NCI-H2107 treated with DMSO at 0.1 percent for 48 hours (cell line): ENCODE data around the gene PTPRF.
"Not testable (repeated sequence)": the region's sequence is repeated elsewhere in the genome, so short reads cannot be mapped to it uniquely, and the experiment has no call there.

Experiments used
- DNase-seq: peaks from one replicate; lab custom pipeline; 2025; ENCODE audit not compliant: unreplicated experiment; lab: John Stamatoyannopoulos, UW

PTPRF gene

DNA sequence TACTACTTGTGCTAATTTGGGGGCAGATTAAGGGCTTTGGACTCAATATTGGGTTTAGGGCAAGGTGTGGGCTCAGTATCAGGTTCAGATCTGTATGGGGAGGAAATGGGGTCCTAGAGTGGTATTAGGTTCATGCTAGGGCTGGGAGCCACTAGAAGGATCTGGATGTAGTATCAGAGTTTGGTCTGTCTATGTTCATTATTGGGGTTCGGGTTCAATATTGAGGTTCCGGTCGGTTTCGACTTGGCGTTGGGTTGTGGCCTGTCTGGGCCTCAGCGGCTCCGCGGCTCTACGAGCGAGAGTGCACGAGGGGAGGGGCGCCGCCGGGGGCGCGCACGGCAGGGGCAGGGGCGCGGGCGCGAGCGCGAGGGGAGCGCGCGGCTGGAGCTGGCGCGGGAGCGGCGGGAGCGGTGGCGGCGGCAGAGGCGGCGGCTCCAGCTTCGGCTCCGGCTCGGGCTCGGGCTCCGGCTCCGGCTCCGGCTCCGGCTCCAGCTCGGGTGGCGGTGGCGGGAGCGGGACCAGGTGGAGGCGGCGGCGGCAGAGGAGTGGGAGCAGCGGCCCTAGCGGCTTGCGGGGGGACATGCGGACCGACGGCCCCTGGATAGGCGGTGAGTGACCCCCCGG is at the start of gene PTPRF:
PTPRF (plus strand) TSS at position 401 of the 624 bp plus-strand sequence. CDS start 14,193 bp downstream, outside the sequence.
- no peak for DNase-seq

DNA sequence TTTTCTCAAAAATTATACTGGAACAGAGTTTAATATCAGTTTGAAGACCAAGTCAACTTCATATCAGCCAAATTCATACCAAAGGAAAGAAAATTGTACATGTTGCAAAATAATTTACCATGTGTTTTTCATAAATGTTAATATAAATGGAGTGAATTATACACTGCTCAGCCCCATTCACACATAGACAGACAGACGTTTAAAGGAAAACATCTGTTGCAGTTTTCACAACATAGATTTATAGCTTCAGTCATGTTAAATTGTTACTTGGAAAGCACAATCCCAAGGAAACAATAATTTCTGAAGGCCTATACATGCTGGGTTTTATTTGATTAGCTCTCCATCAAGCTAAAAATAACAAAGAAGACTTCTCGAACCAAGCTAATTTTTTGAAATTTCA is 49.2 kb upstream of the PTPRF start:
- no peak for DNase-seq

DNA sequence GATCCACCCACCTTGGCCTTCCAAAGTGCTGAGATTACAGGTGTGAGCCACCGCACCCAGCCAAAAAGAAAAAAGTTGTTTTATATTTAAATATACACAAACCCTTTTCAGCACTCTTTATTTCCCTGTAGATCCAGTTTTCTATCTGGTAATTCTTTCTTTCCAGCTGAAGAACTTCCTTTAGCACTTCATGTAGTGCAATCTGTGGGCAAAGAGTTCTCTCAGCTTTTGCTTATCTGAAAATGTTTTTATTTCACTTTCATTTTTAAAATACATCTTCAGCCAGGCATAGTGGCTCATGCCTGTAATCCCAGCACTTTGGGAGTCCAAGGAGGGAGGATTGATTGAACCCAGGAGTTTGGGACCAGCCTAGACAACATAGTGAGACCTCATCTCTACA is 48.5 kb upstream of the PTPRF start:
- no peak for DNase-seq

- no peak for DNase-seq
These were observed 46.3 kb upstream of the PTPRF start for GRCh38 chr1:43484367-43484766.

GRCh38 chr1:43488165-43488564 is 42.5 kb upstream of the PTPRF start:
- no peak for DNase-seq

DNA sequence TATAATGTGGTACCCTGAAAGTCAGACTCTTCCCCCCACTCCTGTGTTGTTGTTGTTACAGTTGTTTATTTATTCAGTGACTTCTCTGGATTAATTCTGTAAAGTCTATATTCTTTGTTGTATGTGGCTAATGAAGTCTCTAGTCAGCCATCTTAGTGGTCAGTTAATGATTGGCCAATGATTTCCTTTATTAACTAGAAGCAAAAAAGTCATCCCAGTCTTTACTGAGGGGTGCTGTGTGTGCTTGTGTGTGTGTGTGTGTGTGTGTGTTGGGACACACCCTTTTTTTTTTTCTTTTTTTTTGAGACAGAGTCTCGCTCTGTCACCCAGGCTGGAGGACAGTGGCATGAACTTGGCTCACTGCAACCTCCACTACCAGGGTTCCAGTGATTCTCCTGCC is 39.6 kb upstream of the PTPRF start:
- DNase-seq: no peak

GRCh38 chr1:43492826-43493225 is 37.9 kb upstream of the PTPRF start:
- no peak for DNase-seq

GRCh38 chr1:43493661-43494450 is 36.8 kb upstream of the PTPRF start:
- DNase-seq: no peak

DNA sequence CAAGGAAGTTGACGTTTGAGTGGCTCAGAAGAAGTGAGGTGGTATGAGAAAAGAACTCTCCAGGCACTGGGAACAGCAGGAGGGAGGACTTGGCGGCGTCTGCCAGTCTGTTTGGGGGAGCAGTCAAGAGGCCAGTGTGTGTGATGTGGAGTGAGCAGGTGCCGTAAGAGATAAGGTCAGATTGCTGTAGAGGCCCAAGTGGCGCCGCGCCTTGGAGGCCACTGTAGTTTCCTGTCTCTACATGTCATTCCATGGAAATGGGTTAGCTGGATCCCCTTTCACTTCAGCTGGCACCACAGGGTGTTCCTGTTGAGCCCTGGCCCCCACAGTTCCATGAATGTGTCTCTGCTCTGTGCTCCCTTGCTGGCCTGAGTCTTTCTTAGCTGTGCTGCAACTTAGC is 35.5 kb upstream of the PTPRF start:
- DNase-seq: no peak

- DNase-seq: no peak
These were observed 30.8 kb upstream of the PTPRF start for GRCh38 chr1:43499898-43500297.

GRCh38 chr1:43501806-43502205 is 28.9 kb upstream of the PTPRF start:
- not testable (repeated sequence) for DNase-seq

DNA sequence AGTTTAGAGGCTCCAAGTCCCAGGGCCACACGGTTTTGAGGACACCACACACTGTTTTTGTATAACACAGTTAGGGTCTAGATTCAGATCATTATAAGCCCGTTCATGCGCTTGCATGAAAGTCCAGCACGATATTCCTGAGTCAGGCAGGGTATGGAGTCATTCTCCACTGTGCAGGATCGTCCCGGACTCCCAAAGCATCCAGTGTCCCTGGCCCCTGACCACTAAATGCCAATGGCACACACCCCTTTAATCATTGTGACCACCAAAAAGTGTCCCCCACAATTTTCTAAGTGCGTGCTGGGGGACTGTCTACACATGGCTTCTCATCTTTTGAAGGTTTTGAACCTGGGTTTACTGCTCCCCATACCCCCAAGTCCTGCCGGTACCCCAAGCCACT is 27.1 kb upstream of the PTPRF start:
- no peak for DNase-seq

- DNase-seq: no peak
These were observed 25.5 kb upstream of the PTPRF start for GRCh38 chr1:43505077-43505780.

DNA sequence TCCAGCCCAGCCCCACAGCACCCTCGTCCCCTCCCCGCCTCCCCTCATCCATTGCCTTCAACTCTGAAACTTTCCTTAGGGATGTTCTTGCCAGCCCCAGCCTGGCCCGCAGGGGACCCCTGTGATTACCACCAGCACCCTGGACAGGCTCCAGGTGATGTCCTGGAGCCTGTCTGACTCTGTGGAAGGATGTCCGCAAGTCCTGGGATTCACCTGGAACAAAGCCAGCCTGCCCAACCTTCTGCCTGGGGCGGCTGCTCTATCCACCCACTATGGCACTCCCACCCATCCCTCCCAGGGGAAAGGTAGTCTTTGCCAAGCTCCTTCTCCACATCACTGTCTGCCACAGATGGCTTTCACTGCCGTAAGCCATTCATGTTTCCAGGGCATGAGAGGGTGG is 24.4 kb upstream of the PTPRF start:
- DNase-seq: no peak

DNA sequence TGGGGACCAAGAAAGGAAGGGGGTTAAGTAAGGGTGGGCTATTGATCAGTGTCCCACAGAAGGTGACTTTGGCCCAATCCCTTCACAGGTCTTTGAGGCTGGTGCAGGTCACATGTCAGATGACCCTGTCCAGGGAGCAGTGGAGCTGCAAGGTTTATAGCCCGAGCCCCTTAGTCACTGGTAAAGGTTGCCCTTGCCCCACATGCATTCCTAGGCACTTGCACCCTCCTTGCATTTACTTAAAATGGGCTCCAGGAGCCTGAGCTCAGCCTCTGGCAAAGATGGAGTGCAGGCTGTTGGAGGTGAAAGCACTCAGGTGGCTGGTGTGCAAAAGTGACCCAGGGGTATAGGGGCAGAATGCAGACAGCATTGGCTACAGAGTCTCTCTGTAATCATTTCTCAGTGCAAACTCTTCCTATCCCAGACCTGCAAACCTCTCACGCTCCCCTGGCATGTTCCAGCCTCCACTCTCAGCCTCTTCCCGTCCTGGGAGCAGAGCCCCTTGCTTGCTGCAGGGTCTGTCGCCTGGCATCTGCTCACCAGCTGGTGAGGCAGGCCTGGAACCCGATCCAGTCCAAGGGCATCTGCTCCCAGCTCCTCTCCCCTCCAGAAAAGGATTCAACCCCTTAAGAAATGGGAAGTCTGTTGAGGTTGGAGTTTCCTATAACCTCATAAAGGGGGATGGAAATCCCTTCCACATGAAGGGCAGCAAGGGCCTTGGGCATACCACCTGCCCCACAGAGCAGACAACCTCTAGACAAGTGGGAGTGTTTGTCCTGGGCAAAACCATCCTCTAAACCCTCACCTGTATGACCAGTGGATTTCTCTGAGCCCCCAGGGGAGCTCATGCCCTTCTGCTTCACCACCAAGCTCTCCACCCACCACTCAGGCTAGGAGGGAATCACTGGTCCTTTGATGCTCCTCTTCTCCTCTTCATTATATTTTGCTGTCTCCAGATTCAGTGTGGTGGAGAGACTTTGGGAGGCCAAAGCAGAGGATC is 23.1 kb upstream of the PTPRF start:
- DNase-seq: no peak

DNA sequence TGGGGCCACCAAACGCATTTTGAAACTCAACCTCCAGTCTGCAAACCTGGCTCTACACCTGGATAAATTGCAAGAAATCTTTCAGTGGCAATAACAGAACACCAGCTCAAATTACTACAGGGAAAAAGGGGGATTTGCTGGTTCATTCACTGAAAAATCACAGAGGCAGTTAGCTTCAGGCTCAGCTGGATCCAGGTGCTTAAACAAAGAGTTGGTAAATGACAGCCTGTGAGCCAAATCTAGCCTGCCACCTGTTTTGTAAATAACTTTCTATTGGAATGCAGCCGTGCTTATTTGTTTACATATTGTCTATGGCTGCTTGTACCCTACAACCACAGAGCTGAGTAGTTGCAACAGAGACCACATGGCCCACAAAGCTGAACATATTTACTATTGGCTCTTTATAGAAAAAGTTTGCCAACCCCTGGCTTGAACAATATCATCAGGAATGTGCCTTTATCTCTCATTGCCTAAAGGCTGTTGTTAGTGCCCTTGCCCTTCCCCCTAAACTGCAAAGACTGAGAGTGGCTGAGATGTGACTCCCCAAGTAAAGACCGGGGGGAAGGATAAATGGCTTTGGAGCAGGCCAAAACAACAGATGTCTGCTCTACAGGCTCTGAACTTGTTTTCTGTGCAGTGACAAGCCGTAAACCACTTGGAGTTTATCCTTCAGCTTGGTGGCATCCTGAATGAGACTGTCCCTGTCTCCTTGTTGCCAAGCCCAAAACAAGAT is 21.5 kb upstream of the PTPRF start:
- no peak for DNase-seq

- DNase-seq: no peak
These were observed 20.8 kb upstream of the PTPRF start for GRCh38 chr1:43509740-43510375.

DNA sequence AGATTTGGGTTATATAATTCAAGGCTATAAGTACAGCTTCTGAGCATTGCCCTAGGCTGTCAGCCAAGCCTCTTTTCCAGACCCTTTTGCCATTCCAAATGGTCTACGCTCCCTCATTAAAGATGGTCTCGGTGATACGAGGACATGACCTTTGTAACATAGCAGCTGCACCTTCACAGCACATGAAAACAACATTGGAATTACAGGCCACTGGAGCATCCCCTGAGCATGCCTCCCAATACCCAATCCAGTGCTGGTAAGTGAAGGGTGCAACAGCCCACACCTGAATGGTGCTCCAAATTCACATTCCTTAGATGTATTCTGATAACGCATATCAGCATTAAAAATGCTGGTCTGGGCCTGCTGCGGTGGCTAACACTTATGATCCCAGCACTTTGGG is 20.1 kb upstream of the PTPRF start:
- DNase-seq: no peak

DNA sequence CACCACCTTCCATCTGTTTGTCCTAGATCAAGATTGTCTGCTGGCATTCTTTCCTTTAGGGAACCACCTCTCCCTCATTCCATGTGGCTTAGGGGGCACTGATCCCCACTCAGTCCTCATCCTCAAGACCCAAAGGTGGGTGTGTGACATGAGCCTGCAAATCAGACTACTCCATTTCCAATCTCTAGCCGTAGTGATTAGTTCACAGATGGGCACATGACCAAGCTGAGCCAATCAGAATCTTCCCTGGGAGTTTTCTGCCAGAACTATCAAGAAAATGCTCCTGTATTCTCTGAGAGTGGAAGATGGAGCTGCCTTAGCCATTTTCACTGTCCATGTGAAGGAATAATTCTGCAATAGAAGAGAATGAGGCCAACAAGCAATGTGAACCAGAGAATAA is 19.3 kb upstream of the PTPRF start:
- DNase-seq: no peak

DNA sequence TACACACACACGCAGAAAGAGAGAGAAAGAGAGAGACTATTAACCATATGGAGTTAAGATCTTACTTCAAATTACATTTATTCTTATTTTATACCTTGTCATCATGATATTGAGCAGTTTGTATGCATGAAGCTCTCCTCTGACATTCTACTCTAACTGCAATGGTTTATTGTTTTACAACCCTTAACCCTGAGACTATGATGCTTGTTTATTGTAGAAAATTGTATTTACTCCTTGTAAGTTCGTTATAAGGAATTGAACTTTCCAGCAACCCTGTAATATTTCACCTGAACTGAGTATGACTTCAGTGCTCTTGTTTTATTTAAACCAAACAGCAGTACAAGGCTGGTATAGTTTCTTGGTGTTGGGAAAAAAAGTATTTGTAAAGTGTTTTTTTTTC is 18.6 kb upstream of the PTPRF start:
- DNase-seq: no peak
